Measurements from ENCODE around the gene BRSK2. TPM values are rescaled to one million over a fixed set of nuclear protein-coding genes. Genes with fewer than 3 reads are reported as not detected.

Gene BRSK2
- total RNA-seq, 1 donor from 2014 or later: 0.52 TPM

- no peak for TF ChIP-seq CTCF (IDR thresholded peaks at IDR 0.05; ENCODE audit: borderline replicate concordance)
- DNase-seq: no peak
- intact Hi-C loops (cut with micrococcal nuclease): no loop called here
- Histone ChIP-seq H3K36me3 (no peaks in the 10 kb centered on the region), H3K9me3 (replicated peaks) (no peaks in the 10 kb centered on the region), H3K27me3 (ENCODE audit: low read depth) (peaks cover 60% of the 10 kb centered on the region), H3K27ac (replicated peaks) (no peak overlapping the region), H3K4me1 (no peaks in the 10 kb centered on the region), H3K4me3 (no peak overlapping the region)
These were observed 36.9 kb upstream of the BRSK2 start for GRCh38 chr11:1352696-1353382.

- no peaks in the 10 kb centered on the region for H3K36me3 ChIP-seq
- H3K9me3 ChIP-seq (replicated peaks): no peaks in the 10 kb centered on the region
- no peak for TF ChIP-seq CTCF (IDR thresholded peaks at IDR 0.05; ENCODE audit: borderline replicate concordance)
- intact Hi-C loops (cut with micrococcal nuclease): no loop called here
- H3K27ac ChIP-seq (replicated peaks): no peak overlapping the region
- H3K27me3 ChIP-seq (ENCODE audit: low read depth): peaks cover 67% of the 10 kb centered on the region
- no peaks in the 10 kb centered on the region for H3K4me1 ChIP-seq
- DNase-seq: no peak
- no peak overlapping the region for H3K4me3 ChIP-seq
These were observed 36.2 kb upstream of the BRSK2 start for GRCh38 chr11:1353383-1354124.

- no peak overlapping the region for H3K4me3 ChIP-seq
- no peak for TF ChIP-seq CTCF (IDR thresholded peaks at IDR 0.05; ENCODE audit: borderline replicate concordance)
- intact Hi-C loops (cut with micrococcal nuclease): no loop called here
- H3K27ac ChIP-seq (replicated peaks): no peak overlapping the region
- H3K4me1 ChIP-seq: no peaks in the 10 kb centered on the region
- H3K27me3 ChIP-seq (ENCODE audit: low read depth): peaks cover 68% of the 10 kb centered on the region
- no peak for DNase-seq
- no peaks in the 10 kb centered on the region for H3K9me3 ChIP-seq (replicated peaks)
- H3K36me3 ChIP-seq: no peaks in the 10 kb centered on the region
These were observed 35.4 kb upstream of the BRSK2 start for GRCh38 chr11:1354125-1354938.

GRCh38 chr11:1356007-1356435 lies 33.7 kb upstream of the BRSK2 start:
- Histone ChIP-seq H3K36me3 (no peaks in the 10 kb centered on the region), H3K27ac (replicated peaks) (no peak overlapping the region), H3K4me3 (no peak overlapping the region), H3K9me3 (replicated peaks) (no peaks in the 10 kb centered on the region), H3K27me3 (ENCODE audit: low read depth) (peaks cover 70% of the 10 kb centered on the region), H3K4me1 (no peaks in the 10 kb centered on the region)
- no peak for TF ChIP-seq CTCF (IDR thresholded peaks at IDR 0.05; ENCODE audit: borderline replicate concordance)
- intact Hi-C loops (cut with micrococcal nuclease): no loop called here
- DNase-seq: no peak

GRCh38 chr11:1356478-1356960 lies 33.2 kb upstream of the BRSK2 start:
- DNase-seq: no peak
- peaks cover 71% of the 10 kb centered on the region for H3K27me3 ChIP-seq (ENCODE audit: low read depth)
- no peak for TF ChIP-seq CTCF (IDR thresholded peaks at IDR 0.05; ENCODE audit: borderline replicate concordance)
- intact Hi-C loops (cut with micrococcal nuclease): no loop called here
- H3K9me3 ChIP-seq (replicated peaks): no peaks in the 10 kb centered on the region
- H3K4me3 ChIP-seq: no peak overlapping the region
- H3K4me1 ChIP-seq: no peaks in the 10 kb centered on the region
- no peaks in the 10 kb centered on the region for H3K36me3 ChIP-seq
- no peak overlapping the region for H3K27ac ChIP-seq (replicated peaks)
